Subcutaneous adipose tissue (tissue), 4 donors: ENCODE measurements around the gene STS. TPM values are rescaled to one million over a fixed set of nuclear protein-coding genes. Genes with fewer than 3 reads are reported as not detected.

Experiments used
- total RNA-seq, 4 donors: library from RNA; depleted of rRNA; stranded (reverse); fragments of >200 nt; gene quantifications; one replicate each; pipeline ENCODE4 v1.1.0, GENCODE V29; 2016
- TF ChIP-seq, protein P1 (sequence below): fragments of 450-650 bp; IDR thresholded peaks from one replicate; pipeline ENCODE4 v1.5.1; 2016; ENCODE audit warnings: low read depth, mild to moderate bottlenecking, control low read depth, antibody characterized with exemption, moderate library complexity

STS gene
- total RNA-seq, 4 donors from 2014 or later = 11.9 to 40.4 (median 19.0) TPM

GRCh38 chrX:7109838-7110793, 37.4 kb upstream of the STS start:
- TF ChIP-seq, protein P1, sequence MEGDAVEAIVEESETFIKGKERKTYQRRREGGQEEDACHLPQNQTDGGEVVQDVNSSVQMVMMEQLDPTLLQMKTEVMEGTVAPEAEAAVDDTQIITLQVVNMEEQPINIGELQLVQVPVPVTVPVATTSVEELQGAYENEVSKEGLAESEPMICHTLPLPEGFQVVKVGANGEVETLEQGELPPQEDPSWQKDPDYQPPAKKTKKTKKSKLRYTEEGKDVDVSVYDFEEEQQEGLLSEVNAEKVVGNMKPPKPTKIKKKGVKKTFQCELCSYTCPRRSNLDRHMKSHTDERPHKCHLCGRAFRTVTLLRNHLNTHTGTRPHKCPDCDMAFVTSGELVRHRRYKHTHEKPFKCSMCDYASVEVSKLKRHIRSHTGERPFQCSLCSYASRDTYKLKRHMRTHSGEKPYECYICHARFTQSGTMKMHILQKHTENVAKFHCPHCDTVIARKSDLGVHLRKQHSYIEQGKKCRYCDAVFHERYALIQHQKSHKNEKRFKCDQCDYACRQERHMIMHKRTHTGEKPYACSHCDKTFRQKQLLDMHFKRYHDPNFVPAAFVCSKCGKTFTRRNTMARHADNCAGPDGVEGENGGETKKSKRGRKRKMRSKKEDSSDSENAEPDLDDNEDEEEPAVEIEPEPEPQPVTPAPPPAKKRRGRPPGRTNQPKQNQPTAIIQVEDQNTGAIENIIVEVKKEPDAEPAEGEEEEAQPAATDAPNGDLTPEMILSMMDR = no peak

GRCh38 chrX:7110821-7111276, 36.7 kb upstream of the STS start:
- TF ChIP-seq, protein P1 = no peak

GRCh38 chrX:7111518-7111917, 36.0 kb upstream of the STS start:
- TF ChIP-seq, protein P1 = no peak

DNA sequence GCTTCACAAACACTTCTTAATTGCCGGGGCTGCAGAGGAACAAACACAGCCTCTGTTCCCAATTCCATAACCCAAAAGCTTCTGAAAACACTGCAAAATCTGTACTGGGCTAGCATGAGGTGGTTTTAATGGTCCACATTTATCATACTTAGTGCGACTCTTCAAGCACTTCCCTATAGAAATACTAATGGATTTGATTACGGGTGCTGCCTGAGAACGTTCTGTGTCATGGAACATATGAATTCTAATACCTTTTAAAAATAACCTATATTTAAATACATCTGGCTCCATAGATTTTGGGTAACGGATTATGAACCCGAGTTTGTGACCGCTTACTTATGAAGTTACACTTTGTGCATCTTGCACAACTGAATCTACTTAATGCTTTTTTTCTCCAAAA, 35.4 kb upstream of the STS start:
- TF ChIP-seq, protein P1 = no peak

- TF ChIP-seq, protein P1 = no peak
Observed at GRCh38 chrX:7115557-7115956, 32.0 kb upstream of the STS start.

DNA sequence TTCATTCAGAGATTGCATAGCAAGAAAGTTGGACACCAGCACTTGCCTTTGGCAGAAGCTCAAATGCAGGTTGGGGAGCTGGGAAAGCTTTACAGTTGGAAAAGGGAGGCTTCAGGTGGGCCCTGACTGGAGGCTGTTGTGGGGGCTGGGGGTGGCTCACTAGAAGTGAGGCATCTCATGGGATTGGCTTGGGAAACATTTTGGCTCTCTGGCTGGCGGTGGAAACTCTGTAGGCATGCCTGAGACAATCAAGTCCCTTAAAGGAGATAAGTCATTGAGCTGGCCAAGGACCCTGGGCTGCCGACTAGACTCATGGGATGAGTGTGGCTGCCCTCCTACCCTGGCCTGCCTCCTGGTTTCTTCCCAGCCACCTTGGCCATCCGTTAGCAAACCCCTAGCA, 31.4 kb upstream of the STS start:
- TF ChIP-seq, protein P1 = no peak

- TF ChIP-seq, protein P1 = no peak
Observed at GRCh38 chrX:7117587-7117986, 29.9 kb upstream of the STS start.
